ENCODE results near the gene PET100.

The PET100 gene

GRCh38 chr19:7670150-7670783 lies 40.7 kb downstream of the PET100 start:
- DNase-seq (ENCODE audit: low spot score), result no peak
- TF ChIP-seq CTCF (IDR thresholded peaks at IDR 0.05; ENCODE audit: extremely low read depth, missing control alignments), result no peak

GRCh38 chr19:7670790-7671189 lies 41.2 kb downstream of the PET100 start:
- no peak for TF ChIP-seq CTCF (IDR thresholded peaks at IDR 0.05; ENCODE audit: extremely low read depth, missing control alignments)
- no peak for DNase-seq (ENCODE audit: low spot score)

- no peak for DNase-seq (ENCODE audit: low spot score)
- no peak for TF ChIP-seq CTCF (IDR thresholded peaks at IDR 0.05; ENCODE audit: extremely low read depth, missing control alignments)
These were observed 42.9 kb downstream of the PET100 start for GRCh38 chr19:7672522-7672921.

- DNase-seq (ENCODE audit: low spot score), result no peak
- no peak for TF ChIP-seq CTCF (IDR thresholded peaks at IDR 0.05; ENCODE audit: extremely low read depth, missing control alignments)
These were observed 44.7 kb downstream of the PET100 start for GRCh38 chr19:7674010-7675005.

GRCh38 chr19:7676376-7676775 lies 46.8 kb downstream of the PET100 start:
- DNase-seq (ENCODE audit: low spot score), result no peak
- TF ChIP-seq CTCF (IDR thresholded peaks at IDR 0.05; ENCODE audit: extremely low read depth, missing control alignments), result no peak

GRCh38 chr19:7676854-7677253 lies 47.3 kb downstream of the PET100 start, which contains the start of gene MCEMP1:
MCEMP1 (plus strand) TSS chr19:7677090; CDS start chr19:7677121, 31 bp downstream.
- no peak for DNase-seq (ENCODE audit: low spot score)
- no peak for TF ChIP-seq CTCF (IDR thresholded peaks at IDR 0.05; ENCODE audit: extremely low read depth, missing control alignments)

All from GM20000 (cell line).